H1 (cell line): Measurements from ENCODE around the gene PRPF40B.

Experiments
- CBX5 ChIP-seq: fragments of 300-800, 300-1000 bp; sonication (generic); IDR thresholded peaks from 2 replicates; pipeline ENCODE4 v1.7.1; 2016; ENCODE audit warnings: antibody characterized with exemption, low read length, low read depth
- CTCF ChIP-seq, 3 experiments: IDR thresholded peaks; 1 replicate in 2 of 3; 2 replicates in 1 of 3; pipeline versions ENCODE4 v1.5.1 to v1.6.1; 2011; ENCODE audit warnings: low read length in 3 of 3, mild to moderate bottlenecking in 3 of 3, inconsistent platforms in 2 of 3, low read depth in 1 of 3, moderate library complexity in 1 of 3; ENCODE audit not compliant: insufficient read depth in 1 of 3; ENCODE audit errors: control extremely low read depth in 1 of 3
- MAX ChIP-seq: IDR thresholded peaks from 2 replicates; pipeline ENCODE4 v1.6.1; 2012; ENCODE audit warnings: inconsistent platforms
- POLR2A ChIP-seq, 2 experiments: IDR thresholded peaks; 1 replicate in 1 of 2; 2 replicates in 1 of 2; pipeline ENCODE4 v1.6.1; 2011; ENCODE audit warnings: low read depth in 2 of 2, low read length in 2 of 2, mild to moderate bottlenecking in 2 of 2; ENCODE audit errors: control extremely low read depth in 1 of 2
- RAD21 ChIP-seq, 2 experiments: IDR thresholded peaks in 1 of 2; conservative IDR thresholded peaks in 1 of 2; 2 replicates each; pipeline ENCODE4 v1.6.1; 2011; ENCODE audit warnings: low read depth in 2 of 2, low read length in 2 of 2, improper control_type of control experiment in 1 of 2, inconsistent platforms in 1 of 2, mild to moderate bottlenecking in 1 of 2, moderate library complexity in 1 of 2

GRCh38 chr12:49687941-49688340, 64.6 kb downstream of the PRPF40B start:
- peak; percentile 68 to 78 (median 70) for TF ChIP-seq CTCF (IDR thresholded peaks at IDR 0.05; ENCODE audit: control extremely low read depth in 1 of 3, insufficient read depth in 1 of 3, low read depth in 1 of 3, low read length in 3 of 3)
- TF ChIP-seq RAD21 (IDR thresholded peaks at IDR 0.05 in 1 of 2, conservative IDR thresholded peaks at IDR 0.05 in 1 of 2; ENCODE audit: low read depth in 2 of 2, low read length in 2 of 2): peak; percentile 32 to 52; a peak in 3 of 4 replicates
- no peak for TF ChIP-seq MAX
- TF ChIP-seq POLR2A (IDR thresholded peaks at IDR 0.05; ENCODE audit: control extremely low read depth in 1 of 2, low read depth in 2 of 2, low read length in 2 of 2): no peak
- TF ChIP-seq CBX5: no peak
